ENCODE measurements around the gene ASXL1.

DNA sequence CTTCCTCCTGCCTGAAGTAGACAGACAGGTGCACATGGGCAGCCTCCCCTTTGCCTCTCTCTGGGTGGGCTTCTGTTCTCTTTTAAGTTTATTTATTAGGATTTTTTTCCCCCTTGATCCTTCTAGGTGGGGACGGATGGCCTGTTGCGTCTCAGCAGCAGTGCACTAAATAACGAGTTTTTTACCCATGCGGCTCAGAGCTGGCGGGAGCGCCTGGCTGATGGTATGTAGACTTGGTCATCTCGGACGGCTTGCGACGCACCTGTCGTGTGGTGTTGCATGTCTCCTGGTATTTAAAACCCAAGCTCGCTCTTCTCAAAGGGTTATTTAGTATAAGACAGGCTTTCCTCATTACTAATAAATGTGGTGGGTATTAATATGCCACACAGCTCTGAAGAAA is 73.3 kb downstream of the ASXL1 start:
- TF ChIP-seq, protein P1, sequence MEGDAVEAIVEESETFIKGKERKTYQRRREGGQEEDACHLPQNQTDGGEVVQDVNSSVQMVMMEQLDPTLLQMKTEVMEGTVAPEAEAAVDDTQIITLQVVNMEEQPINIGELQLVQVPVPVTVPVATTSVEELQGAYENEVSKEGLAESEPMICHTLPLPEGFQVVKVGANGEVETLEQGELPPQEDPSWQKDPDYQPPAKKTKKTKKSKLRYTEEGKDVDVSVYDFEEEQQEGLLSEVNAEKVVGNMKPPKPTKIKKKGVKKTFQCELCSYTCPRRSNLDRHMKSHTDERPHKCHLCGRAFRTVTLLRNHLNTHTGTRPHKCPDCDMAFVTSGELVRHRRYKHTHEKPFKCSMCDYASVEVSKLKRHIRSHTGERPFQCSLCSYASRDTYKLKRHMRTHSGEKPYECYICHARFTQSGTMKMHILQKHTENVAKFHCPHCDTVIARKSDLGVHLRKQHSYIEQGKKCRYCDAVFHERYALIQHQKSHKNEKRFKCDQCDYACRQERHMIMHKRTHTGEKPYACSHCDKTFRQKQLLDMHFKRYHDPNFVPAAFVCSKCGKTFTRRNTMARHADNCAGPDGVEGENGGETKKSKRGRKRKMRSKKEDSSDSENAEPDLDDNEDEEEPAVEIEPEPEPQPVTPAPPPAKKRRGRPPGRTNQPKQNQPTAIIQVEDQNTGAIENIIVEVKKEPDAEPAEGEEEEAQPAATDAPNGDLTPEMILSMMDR (conservative IDR thresholded peaks at IDR 0.05 in 1 of 2, IDR thresholded peaks at IDR 0.05 in 1 of 2; ENCODE audit: extremely low read depth in 1 of 2, insufficient read depth in 1 of 2, low read depth in 1 of 2, low read length in 2 of 2): no peak
- no peak for TF ChIP-seq EZH2 (IDR thresholded peaks at IDR 0.05; ENCODE audit: borderline replicate concordance, low read length)

Data from mammary epithelial cell (primary cell).